Neuronal stem cell (in vitro differentiated cells): ENCODE data around the gene ARPC4.

Source experiments
- DNase-seq: peaks from one replicate; pipeline ENCODE4 v3.0.0-alpha.2; 2013; ENCODE audit warnings: low spot score
- H2AFZ ChIP-seq: one replicate; pipeline ENCODE4 v1.6.1; 2013; ENCODE audit warnings: mild to moderate bottlenecking, low read length, inconsistent platforms
- H2AK5ac ChIP-seq: 2 replicates; pipeline ENCODE4 v1.6.1; 2013; ENCODE audit warnings: low read depth, mild to moderate bottlenecking, inconsistent platforms, low read length, moderate library complexity, mixed read lengths
- H2BK120ac ChIP-seq: 2 replicates; pipeline ENCODE4 v1.6.1; 2013; ENCODE audit warnings: low read depth, mild to moderate bottlenecking, inconsistent platforms, low read length, moderate library complexity, mixed read lengths
- H2BK12ac ChIP-seq: one replicate; pipeline ENCODE4 v1.6.1; 2013; ENCODE audit warnings: low read length, inconsistent platforms
- H2BK15ac ChIP-seq: 2 replicates; pipeline ENCODE4 v1.6.1; 2013; ENCODE audit warnings: mild to moderate bottlenecking, low read length, inconsistent platforms, mixed read lengths
- H2BK5ac ChIP-seq: one replicate; pipeline ENCODE4 v1.6.1; 2013; ENCODE audit warnings: inconsistent platforms, mild to moderate bottlenecking, low read length, moderate library complexity
- H3K14ac ChIP-seq: one replicate; pipeline ENCODE4 v1.6.1; 2013; ENCODE audit warnings: low read length, inconsistent platforms
- H3K18ac ChIP-seq: 2 replicates; pipeline ENCODE4 v1.6.1; 2013; ENCODE audit warnings: low read length, inconsistent platforms
- H3K23ac ChIP-seq: 2 replicates; pipeline ENCODE4 v1.6.1; 2013; ENCODE audit warnings: low read depth, mild to moderate bottlenecking, mixed read lengths, low read length, inconsistent platforms; ENCODE audit not compliant: poor library complexity
- H3K27ac ChIP-seq: replicated peaks from 3 replicates; pipeline ENCODE4 v1.5.1; 2013; ENCODE audit warnings: low read length, inconsistent platforms
- H3K27me3 ChIP-seq, 3 experiments: 2 replicates each; pipeline ENCODE4 v1.6.1; 2013; ENCODE audit warnings: low read length in 3 of 3, mild to moderate bottlenecking in 2 of 3, inconsistent platforms in 1 of 3, low read depth in 1 of 3, mixed read lengths in 1 of 3, moderate library complexity in 1 of 3; ENCODE audit not compliant: control insufficient read depth in 3 of 3, insufficient read depth in 3 of 3
- H3K36me3 ChIP-seq, 2 donors: replicated peaks in 1 of 2; 2 replicates each; pipeline ENCODE4 v1.6.1; 2013; ENCODE audit warnings: low read length in 2 of 2; ENCODE audit not compliant: control insufficient read depth in 2 of 2, insufficient read depth in 2 of 2
- H3K4ac ChIP-seq: 2 replicates; pipeline ENCODE4 v1.6.1; 2013; ENCODE audit warnings: inconsistent platforms, mild to moderate bottlenecking, low read length, moderate library complexity
- H3K4me1 ChIP-seq, 2 donors: 1 replicate in 1 of 2; 2 replicates in 1 of 2; pipeline ENCODE4 v1.6.1; 2013; ENCODE audit warnings: low read length in 2 of 2, low read depth in 1 of 2; ENCODE audit not compliant: control insufficient read depth in 2 of 2, insufficient read depth in 1 of 2
- H3K4me2 ChIP-seq: one replicate; pipeline ENCODE4 v1.6.1; 2013; ENCODE audit warnings: mild to moderate bottlenecking, low read length, inconsistent platforms; ENCODE audit not compliant: insufficient read depth, poor library complexity, severe bottlenecking
- H3K4me3 ChIP-seq, 2 donors: 2 replicates each; pipeline ENCODE4 v1.5.1; 2013; ENCODE audit warnings: low read length in 2 of 2, mild to moderate bottlenecking in 2 of 2, inconsistent platforms in 1 of 2, moderate library complexity in 1 of 2
- H3K79me1 ChIP-seq: one replicate; pipeline ENCODE4 v1.6.1; 2013; ENCODE audit warnings: low read depth, mild to moderate bottlenecking, inconsistent platforms, low read length, moderate library complexity
- H3K9ac ChIP-seq: one replicate; pipeline ENCODE4 v1.6.1; 2013; ENCODE audit warnings: mild to moderate bottlenecking, low read depth, low read length, inconsistent platforms; ENCODE audit not compliant: poor library complexity
- H3K9me3 ChIP-seq, 2 donors: replicated peaks in 1 of 2; 2 replicates each; pipeline versions ENCODE3 to v1.6.1; 2013; ENCODE audit warnings: low read length in 2 of 2, mild to moderate bottlenecking in 2 of 2, inconsistent platforms in 1 of 2, low read depth in 1 of 2, mixed read lengths in 1 of 2, moderate library complexity in 1 of 2; ENCODE audit not compliant: control insufficient read depth in 2 of 2, insufficient read depth in 1 of 2
- H4K8ac ChIP-seq: one replicate; pipeline ENCODE4 v1.6.1; 2013; ENCODE audit warnings: low read depth, mild to moderate bottlenecking, inconsistent platforms, low read length, moderate library complexity
- H4K91ac ChIP-seq: one replicate; pipeline ENCODE4 v1.6.1; 2013; ENCODE audit warnings: low read length, low read depth, mild to moderate bottlenecking, inconsistent platforms; ENCODE audit not compliant: poor library complexity
- WGBS, 2 donors: extraction: QIAGEN DNeasy Blood & Tissue Kit; methylation state at CpG; one replicate each; pipeline ENCODE4 v1.1.7; 2013; ENCODE audit warnings: missing lambda C conversion rate in 2 of 2, mixed read lengths in 1 of 2; ENCODE audit not compliant: insufficient read length in 2 of 2, insufficient replicate concordance in 1 of 2; ENCODE audit errors: extremely low coverage in 2 of 2; 5-methylcytosine and 5-hydroxymethylcytosine counted together

Gene ARPC4

DNA sequence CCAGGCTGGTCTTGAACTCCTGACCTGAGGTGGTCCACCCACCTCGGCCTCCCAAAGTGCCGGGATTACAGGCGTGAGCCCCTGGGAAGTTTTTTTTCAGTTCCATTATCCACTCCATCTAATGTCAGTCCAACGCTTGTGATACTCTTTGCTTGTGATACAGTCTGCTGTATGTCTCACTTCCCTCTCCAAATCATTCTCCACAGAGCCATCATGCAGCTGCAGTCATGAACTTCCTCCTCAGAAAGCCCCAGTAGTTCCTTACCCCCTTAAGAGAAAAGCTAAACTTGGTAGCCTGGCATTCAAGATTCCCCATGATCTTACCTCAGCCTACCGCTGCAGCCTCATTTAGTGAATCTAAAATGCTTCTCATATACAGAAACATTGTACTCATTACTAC, 2.3 kb downstream of the ARPC4 start:
- Histone ChIP-seq H3K4me3 (no peak overlapping the region), H2AK5ac (no peak overlapping the region), H2BK120ac (no peak overlapping the region), H3K4me2 (no peak overlapping the region), H3K9me3 (no peaks in the 10 kb centered on the region), H3K18ac (no peak overlapping the region), H2BK5ac (no peak overlapping the region), H3K27me3 (no peaks in the 10 kb centered on the region), H4K91ac (no peak overlapping the region), H3K23ac (no peak overlapping the region), H3K4me1 (peaks cover 7 to 9% of the 10 kb centered on the region in 2 donors), H3K27ac (no peak overlapping the region), H2BK15ac (no peak overlapping the region), H2BK12ac (no peak overlapping the region), H3K9ac (no peak overlapping the region), H3K79me1 (peaks cover 4% of the 10 kb centered on the region), H3K4ac (no peak overlapping the region), H2AFZ (no peak overlapping the region), H4K8ac (no peak overlapping the region), H3K36me3 (peaks cover 29 to 69% of the 10 kb centered on the region in 2 donors), H3K14ac (no peak overlapping the region)
- no CpG with 5 or more reads among the region's 5 CpGs for WGBS, 2 donors
- DNase-seq, result no peak

DNA sequence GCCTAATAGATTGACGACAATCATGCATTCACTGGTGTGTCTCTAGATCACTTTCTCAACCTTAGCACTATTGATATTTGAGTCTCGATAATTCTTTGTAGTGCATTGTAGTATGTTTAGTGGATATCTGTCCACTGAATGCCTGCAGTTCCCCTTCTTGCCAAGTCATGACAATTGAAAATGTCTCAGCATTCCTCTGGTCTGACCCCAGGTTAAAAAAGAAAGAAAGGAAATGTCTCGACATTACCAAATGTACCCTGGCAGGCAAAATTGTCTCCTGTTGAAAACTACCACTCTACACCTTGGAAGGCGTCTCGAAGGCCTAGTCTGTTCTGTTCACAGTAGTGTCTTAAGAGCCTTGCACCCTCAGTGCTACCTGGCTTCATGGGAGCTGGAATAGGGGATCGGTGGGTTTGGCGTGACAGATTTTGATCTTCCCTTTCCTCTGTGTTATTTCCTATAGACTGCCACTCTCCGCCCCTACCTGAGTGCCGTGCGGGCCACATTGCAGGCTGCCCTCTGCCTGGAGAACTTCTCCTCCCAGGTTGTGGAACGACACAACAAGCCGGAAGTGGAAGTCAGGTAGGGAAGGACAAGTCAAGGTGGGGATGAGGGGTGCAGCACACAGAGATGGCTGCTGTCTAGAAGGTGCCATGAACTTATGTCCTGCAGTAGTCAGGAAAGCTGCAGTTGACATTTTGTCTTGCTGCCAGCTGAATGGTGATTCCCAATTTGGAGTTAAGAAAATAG, 4.5 kb downstream of the ARPC4 start:
- Histone ChIP-seq H2BK5ac (no peak overlapping the region), H3K18ac (no peak overlapping the region), H3K4ac (no peak overlapping the region), H4K8ac (no peak overlapping the region), H3K4me1 (peaks cover 4 to 7% of the 10 kb centered on the region in 2 donors), H3K4me2 (no peak overlapping the region), H3K23ac (no peak overlapping the region), H3K9me3 (no peaks in the 10 kb centered on the region), H4K91ac (no peak overlapping the region), H3K27me3 (no peaks in the 10 kb centered on the region), H3K14ac (no peak overlapping the region), H2BK15ac (no peak overlapping the region), H3K36me3 (peaks cover 33 to 71% of the 10 kb centered on the region in 2 donors), H3K9ac (no peak overlapping the region), H3K79me1 (peaks cover 4% of the 10 kb centered on the region), H2BK120ac (no peak overlapping the region), H2AFZ (no peak overlapping the region), H2BK12ac (no peak overlapping the region), H2AK5ac (no peak overlapping the region), H3K27ac (no peak overlapping the region), H3K4me3 (peak overlapping the region in 1 of 2 donors; percentile 17)
- DNase-seq, result no peak
- WGBS, 2 donors, result no CpG with 5 or more reads among the region's 12 CpGs

DNA sequence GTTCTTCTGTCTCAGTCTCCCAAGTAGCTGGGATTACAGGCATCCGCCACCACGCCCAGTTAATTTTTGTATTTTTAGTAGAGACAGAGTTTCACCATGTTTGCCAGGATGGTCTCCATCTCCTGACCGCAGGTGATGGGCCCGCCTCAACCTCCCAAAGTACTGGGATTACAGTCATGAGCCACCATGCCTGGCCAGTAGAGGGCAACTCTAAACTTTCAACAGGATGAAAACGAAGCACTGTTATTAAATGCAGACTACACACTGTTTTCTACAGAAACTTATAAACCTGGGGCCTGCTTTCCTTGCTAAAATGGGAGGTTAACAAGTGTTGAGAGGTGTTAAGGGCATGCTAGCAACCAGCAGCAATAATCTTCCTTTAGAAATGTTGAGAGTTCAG, 7.6 kb downstream of the ARPC4 start:
- whole genome bisulfite sequencing, 2 donors, result no CpG with 5 or more reads among the region's 5 CpGs

DNA sequence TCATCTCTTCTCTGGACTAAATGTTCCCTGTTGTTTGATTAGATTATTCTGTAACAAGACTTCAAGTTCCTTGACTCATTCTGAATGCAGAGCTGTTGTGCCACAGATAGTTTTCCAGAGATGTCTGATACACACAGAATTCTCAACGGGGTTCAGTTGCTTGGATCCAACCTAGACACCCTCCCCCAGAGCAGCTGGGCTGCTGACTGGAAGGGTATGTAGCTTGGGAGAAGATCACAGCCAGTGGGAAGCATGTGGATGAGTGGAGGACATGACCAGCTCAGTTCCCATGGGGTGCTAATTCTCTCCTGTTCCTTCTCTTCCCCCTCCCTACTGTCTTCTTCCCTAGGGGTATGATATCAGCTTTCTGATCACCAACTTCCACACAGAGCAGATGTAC, 10.6 kb downstream of the ARPC4 start:
- Histone ChIP-seq H2BK12ac (no peak overlapping the region), H3K23ac (no peak overlapping the region), H3K27ac (no peak overlapping the region), H3K9me3 (no peaks in the 10 kb centered on the region), H2BK15ac (no peak overlapping the region), H2BK120ac (no peak overlapping the region), H4K91ac (no peak overlapping the region), H3K27me3 (no peaks in the 10 kb centered on the region), H3K36me3 (peaks cover 39 to 94% of the 10 kb centered on the region in 2 donors), H3K4me3 (no peak overlapping the region), H2AFZ (no peak overlapping the region), H3K14ac (no peak overlapping the region), H3K4me1 (peaks cover 0 to 4% of the 10 kb centered on the region in 2 donors), H4K8ac (no peak overlapping the region), H3K4me2 (no peak overlapping the region), H3K9ac (no peak overlapping the region), H3K18ac (no peak overlapping the region), H2BK5ac (no peak overlapping the region), H3K4ac (no peak overlapping the region), H2AK5ac (no peak overlapping the region), H3K79me1 (peaks cover 4% of the 10 kb centered on the region)
- WGBS, 2 donors, result no CpG with 5 or more reads among the region's 1 CpG
- no peak for DNase-seq

More for the DNA sequence above, 7.6 kb downstream of the ARPC4 start:
- Histone ChIP-seq H4K91ac (no peak overlapping the region), H2BK12ac (no peak overlapping the region), H2BK15ac (no peak overlapping the region), H3K18ac (no peak overlapping the region), H2AFZ (no peak overlapping the region), H2BK120ac (no peak overlapping the region), H3K27ac (no peak overlapping the region), H3K79me1 (peaks cover 3% of the 10 kb centered on the region), H3K4me1 (no peaks in the 10 kb centered on the region), H4K8ac (no peak overlapping the region), H3K9ac (no peak overlapping the region), H3K4ac (no peak overlapping the region), H3K14ac (no peak overlapping the region), H3K23ac (no peak overlapping the region), H2BK5ac (no peak overlapping the region), H3K9me3 (no peaks in the 10 kb centered on the region), H3K4me2 (no peak overlapping the region), H3K27me3 (no peaks in the 10 kb centered on the region), H3K36me3 (peaks cover 50 to 90% of the 10 kb centered on the region in 2 donors), H2AK5ac (no peak overlapping the region), H3K4me3 (no peak overlapping the region)
- no peak for DNase-seq
